ENCODE measurements around the gene GPC1.

GPC1 gene

GRCh38 chr2:240458044-240458899 is 22.8 kb downstream of the GPC1 start:
- DNase-seq = no peak

- no peak for DNase-seq
Observed at GRCh38 chr2:240458900-240459391, 23.5 kb downstream of the GPC1 start.

- DNase-seq = no peak
Observed at GRCh38 chr2:240459401-240460252, 24.2 kb downstream of the GPC1 start.

GRCh38 chr2:240460253-240460711 is 24.8 kb downstream of the GPC1 start:
- no peak for DNase-seq

GRCh38 chr2:240460781-240461431 is 25.4 kb downstream of the GPC1 start:
- no peak for DNase-seq

- no peak for DNase-seq
Observed at GRCh38 chr2:240461471-240462072, 26.1 kb downstream of the GPC1 start.

- DNase-seq = no peak
Observed at GRCh38 chr2:240462073-240462706, 26.7 kb downstream of the GPC1 start.

GRCh38 chr2:240462707-240463273 is 27.3 kb downstream of the GPC1 start:
- DNase-seq = no peak

GRCh38 chr2:240463274-240463865 is 27.9 kb downstream of the GPC1 start:
- DNase-seq = no peak

GRCh38 chr2:240463866-240464481 is 28.5 kb downstream of the GPC1 start:
- DNase-seq = no peak

- DNase-seq = no peak
Observed at GRCh38 chr2:240464514-240465241, 29.2 kb downstream of the GPC1 start.

GRCh38 chr2:240465268-240465764 is 29.9 kb downstream of the GPC1 start:
- no peak for DNase-seq

GRCh38 chr2:240465765-240466578 is 30.5 kb downstream of the GPC1 start:
- DNase-seq = no peak

GRCh38 chr2:240466579-240467148 is 31.2 kb downstream of the GPC1 start:
- no peak for DNase-seq

GRCh38 chr2:240467149-240467642 is 31.7 kb downstream of the GPC1 start:
- no peak for DNase-seq

- DNase-seq = no peak
Observed at GRCh38 chr2:240467659-240468302, 32.3 kb downstream of the GPC1 start.

- DNase-seq = no peak
Observed at GRCh38 chr2:240468303-240469238, 33.1 kb downstream of the GPC1 start.

All from NK-92 treated with Interleukin-12 subunit alpha and Interleukin-12 subunit beta, amount 100 ng/mL, for 24 hours (cell line).